Measurements from ENCODE around the gene NCOA7.

GRCh38 chr6:125951323-125951722 lies 160.6 kb downstream of the NCOA7 start:
- TF ChIP-seq NRF1 (IDR thresholded peaks at IDR 0.05; ENCODE audit: low read depth, low read length) = no peak
- TF ChIP-seq YY1 (IDR thresholded peaks at IDR 0.05; ENCODE audit: low read depth) = no peak
- no peak for TF ChIP-seq EP300 (IDR thresholded peaks at IDR 0.05; ENCODE audit: borderline replicate concordance in 1 of 2, low read depth in 1 of 2, low read length in 1 of 2)
- no peak for TF ChIP-seq CTCF (IDR thresholded peaks at IDR 0.05)
- no peak for TF ChIP-seq FOXM1 (IDR thresholded peaks at IDR 0.05; ENCODE audit: low read depth)
- TF ChIP-seq RXRA (IDR thresholded peaks at IDR 0.05; ENCODE audit: borderline replicate concordance, low read depth) = no peak
- TF ChIP-seq RFX5 (IDR thresholded peaks at IDR 0.05; ENCODE audit: low read length) = no peak
- TF ChIP-seq RCOR1 (IDR thresholded peaks at IDR 0.05; ENCODE audit: low read length) = no peak
- TF ChIP-seq FOXJ3 (CRISPR knock-in tag; IDR thresholded peaks at IDR 0.05) = no peak
- TF ChIP-seq TCF12 (IDR thresholded peaks at IDR 0.05) = no peak
- no peak for TF ChIP-seq RAD21 (IDR thresholded peaks at IDR 0.05; ENCODE audit: low read length)
- no peak for TF ChIP-seq POLR2AphosphoS5 (IDR thresholded peaks at IDR 0.05; ENCODE audit: low read depth, low read length)
- TF ChIP-seq USF1 (IDR thresholded peaks at IDR 0.05; ENCODE audit: borderline replicate concordance, low read depth) = no peak

Data from SK-N-SH (cell line).